IMR-90 (cell line): ENCODE results near the gene TCHH. TPM values are rescaled to one million over a fixed set of nuclear protein-coding genes. Genes with fewer than 3 reads are reported as not detected.

Experiments
- ATAC-seq: fragments of 200-7000 bp; cut with Tn5 transposase; 2 replicates; pipeline ENCODE4 v1.9.1; 2020; ENCODE audit warnings: low read depth, mild to moderate bottlenecking, moderate library complexity
- BruUV-seq: library from RNA; stranded (reverse); fragments of 400-500 nt; replicated peaks from 2 replicates; lab custom pipeline; 2021; lab: Mats Ljungman, UMichigan
- CTCF ChIA-PET: fragments of 300-600 bp; formaldehyde crosslinking; extraction: SDS; loops from one replicate; lab custom pipeline; 2021; ENCODE audit warnings: antibody characterized with exemption; lab: Yijun Ruan, JAX
- POLR2A ChIA-PET: fragments of 300-600 bp; sonication (Branson Sonifier 250); formaldehyde crosslinking; loops from one replicate; lab custom pipeline; 2022; ENCODE audit warnings: antibody characterized with exemption; ENCODE audit not compliant: unreplicated experiment; lab: Charles Lee
- DNase-seq: peaks from one replicate; pipeline ENCODE4 v3.0.0; 2013
- H2AFZ ChIP-seq: replicated peaks from 2 replicates; pipeline ENCODE3; 2013; ENCODE audit warnings: low read length, mild to moderate bottlenecking; ENCODE audit not compliant: poor library complexity
- H2AK5ac ChIP-seq: 2 replicates; pipeline ENCODE4 v1.6.1; 2013; ENCODE audit warnings: low read depth, low read length, inconsistent platforms
- H2AK9ac ChIP-seq: replicated peaks from 2 replicates; pipeline ENCODE3; 2013; ENCODE audit warnings: mild to moderate bottlenecking, low read depth, low read length, moderate library complexity; ENCODE audit not compliant: poor library complexity
- H2BK120ac ChIP-seq: 2 replicates; pipeline ENCODE4 v1.6.1; 2013; ENCODE audit warnings: low read depth, low read length, inconsistent platforms
- H2BK15ac ChIP-seq: 3 replicates; pipeline ENCODE4 v1.6.1; 2013; ENCODE audit warnings: low read depth, low read length, inconsistent platforms
- H2BK20ac ChIP-seq: 2 replicates; pipeline ENCODE4 v1.6.1; 2013; ENCODE audit warnings: low read depth, mild to moderate bottlenecking, inconsistent platforms, low read length, moderate library complexity
- H2BK5ac ChIP-seq: 2 replicates; pipeline ENCODE4 v1.6.1; 2013; ENCODE audit warnings: mild to moderate bottlenecking, low read depth, low read length, inconsistent platforms; ENCODE audit not compliant: poor library complexity, severe bottlenecking
- H3K14ac ChIP-seq: replicated peaks from 2 replicates; pipeline ENCODE4 v1.6.1; 2013; ENCODE audit warnings: low read depth, low read length, inconsistent platforms
- H3K18ac ChIP-seq: 2 replicates; pipeline ENCODE4 v1.6.1; 2013; ENCODE audit warnings: low read depth, low read length, control low read depth
- H3K23ac ChIP-seq: 2 replicates; pipeline ENCODE4 v1.6.1; 2013; ENCODE audit warnings: low read depth, low read length, inconsistent platforms
- H3K27ac ChIP-seq: 2 replicates; pipeline ENCODE4 v1.5.1; 2013; ENCODE audit warnings: mild to moderate bottlenecking, control low read depth, low read length; ENCODE audit not compliant: insufficient read depth
- H3K27me3 ChIP-seq: 2 replicates; pipeline ENCODE4 v1.6.1; 2013; ENCODE audit warnings: low read length; ENCODE audit not compliant: control insufficient read depth, insufficient read depth
- H3K36me3 ChIP-seq: 2 replicates; pipeline ENCODE4 v1.6.1; 2013; ENCODE audit warnings: low read length, mixed read lengths; ENCODE audit not compliant: control insufficient read depth, insufficient read depth
- H3K4ac ChIP-seq: 2 replicates; pipeline ENCODE4 v1.6.1; 2013; ENCODE audit warnings: low read depth, low read length, inconsistent platforms
- H3K4me1 ChIP-seq: 2 replicates; pipeline ENCODE4 v1.6.1; 2013; ENCODE audit warnings: low read length, mixed read lengths; ENCODE audit not compliant: control insufficient read depth, insufficient read depth
- H3K4me2 ChIP-seq: 2 replicates; pipeline ENCODE4 v1.6.1; 2013; ENCODE audit warnings: low read depth, mild to moderate bottlenecking, control low read depth, low read length, moderate library complexity
- H3K4me3 ChIP-seq: 2 replicates; pipeline ENCODE4 v1.5.1; 2013; ENCODE audit warnings: low read depth, mild to moderate bottlenecking, control low read depth, low read length, moderate library complexity; ENCODE audit not compliant: insufficient read depth
- H3K56ac ChIP-seq: 2 replicates; pipeline ENCODE4 v1.6.1; 2013; ENCODE audit warnings: low read length, inconsistent platforms; ENCODE audit not compliant: insufficient read depth; ENCODE audit errors: extremely low read depth
- H3K79me1 ChIP-seq, 2 experiments: 2 replicates each; pipeline ENCODE4 v1.6.1; 2013; ENCODE audit warnings: low read length in 2 of 2, inconsistent platforms in 1 of 2, low read depth in 1 of 2
- H3K9ac ChIP-seq: 2 replicates; pipeline ENCODE4 v1.6.1; 2013; ENCODE audit warnings: low read depth, low read length, control low read depth
- H3K9me1 ChIP-seq: 2 replicates; pipeline ENCODE4 v1.6.1; 2013; ENCODE audit warnings: low read length, inconsistent platforms; ENCODE audit not compliant: insufficient read depth
- H3K9me3 ChIP-seq: 2 replicates; pipeline ENCODE4 v1.6.1; 2013; ENCODE audit warnings: low read length; ENCODE audit not compliant: control insufficient read depth, insufficient read depth
- H4K20me1 ChIP-seq: 2 replicates; pipeline ENCODE4 v1.6.1; 2013; ENCODE audit warnings: low read length, inconsistent platforms; ENCODE audit not compliant: insufficient read depth
- H4K5ac ChIP-seq: 2 replicates; pipeline ENCODE4 v1.6.1; 2013; ENCODE audit warnings: mild to moderate bottlenecking, low read depth, low read length, control low read depth
- H4K8ac ChIP-seq, 2 experiments: 2 replicates each; pipeline ENCODE4 v1.6.1; 2013; ENCODE audit warnings: low read depth in 2 of 2, low read length in 2 of 2, control low read depth in 1 of 2, inconsistent platforms in 1 of 2
- H4K91ac ChIP-seq: 2 replicates; pipeline ENCODE4 v1.6.1; 2013; ENCODE audit warnings: low read depth, low read length, inconsistent platforms; ENCODE audit not compliant: insufficient read depth
- BHLHE40 ChIP-seq: fragments of 150-350 bp; IDR thresholded peaks from 2 replicates; pipeline ENCODE4 v1.6.1; 2016; ENCODE audit warnings: mild to moderate bottlenecking, low read depth, low read length
- CEBPB ChIP-seq: IDR thresholded peaks from 2 replicates; pipeline ENCODE4 v1.6.1; 2012; ENCODE audit warnings: low read depth, low read length, improper control_type of control experiment
- CHD1 ChIP-seq: IDR thresholded peaks from 2 replicates; pipeline ENCODE4 v1.6.1; 2012; ENCODE audit warnings: low read depth, low read length, improper control_type of control experiment
- CTCF ChIP-seq: conservative IDR thresholded peaks from 2 replicates; pipeline ENCODE4 v1.5.1; 2012; ENCODE audit warnings: mild to moderate bottlenecking, low read depth, low read length, improper control_type of control experiment
- FOS ChIP-seq: fragments of 150-350 bp; IDR thresholded peaks from 2 replicates; pipeline ENCODE4 v1.6.1; 2016; ENCODE audit warnings: low read depth, low read length
- MAFK ChIP-seq: IDR thresholded peaks from 2 replicates; pipeline ENCODE4 v1.6.1; 2012; ENCODE audit warnings: low read depth, low read length, improper control_type of control experiment
- MAZ ChIP-seq: IDR thresholded peaks from 2 replicates; pipeline ENCODE4 v1.6.1; 2012; ENCODE audit warnings: low read depth, mild to moderate bottlenecking, low read length, improper control_type of control experiment, moderate library complexity, borderline replicate concordance
- MXI1 ChIP-seq: IDR thresholded peaks from 2 replicates; pipeline ENCODE4 v1.6.1; 2012; ENCODE audit warnings: low read depth, mild to moderate bottlenecking, low read length, moderate library complexity, borderline replicate concordance
- NFE2L2 ChIP-seq: fragments of 150-350 bp; IDR thresholded peaks from 2 replicates; pipeline ENCODE4 v1.6.1; 2016; ENCODE audit warnings: low read depth, mild to moderate bottlenecking, low read length
- POLR2A ChIP-seq: IDR thresholded peaks from 2 replicates; pipeline ENCODE4 v1.6.1; 2012; ENCODE audit warnings: mild to moderate bottlenecking, low read depth, low read length
- RAD21 ChIP-seq: IDR thresholded peaks from 2 replicates; pipeline ENCODE4 v1.6.1; 2012; ENCODE audit warnings: low read length, improper control_type of control experiment
- RCOR1 ChIP-seq: IDR thresholded peaks from 2 replicates; pipeline ENCODE4 v1.6.1; 2012; ENCODE audit warnings: mild to moderate bottlenecking, low read length, improper control_type of control experiment; ENCODE audit not compliant: insufficient replicate concordance
- RFX5 ChIP-seq: IDR thresholded peaks from 2 replicates; pipeline ENCODE4 v1.8.0; 2012; ENCODE audit warnings: low read depth, mild to moderate bottlenecking, low read length, moderate library complexity
- SMC3 ChIP-seq: fragments of 150-350 bp; IDR thresholded peaks from 2 replicates; pipeline ENCODE4 v1.6.1; 2016; ENCODE audit warnings: low read depth, mild to moderate bottlenecking, antibody characterized with exemption, low read length, moderate library complexity
- USF2 ChIP-seq: fragments of 150-350 bp; IDR thresholded peaks from 2 replicates; pipeline ENCODE4 v1.6.1; 2017; ENCODE audit warnings: mild to moderate bottlenecking, antibody characterized with exemption, low read length, low read depth
- WGBS, 2 experiments: methylation state at CpG; one replicate each; pipeline versions ENCODE4 v1.1.5 to v1.1.7; 2013; ENCODE audit warnings: missing lambda C conversion rate in 2 of 2; ENCODE audit not compliant: insufficient read length in 1 of 2; ENCODE audit errors: extremely low coverage in 2 of 2; 5-methylcytosine and 5-hydroxymethylcytosine counted together
- dilution Hi-C: fragments of 300-500 bp; cut with HindIII; formaldehyde crosslinking; loops from one replicate; pipeline ENCODE4 v1.14.3; 2018; ENCODE audit warnings: low sequenced_read_pairs; ENCODE audit not compliant: unreplicated experiment
- in situ Hi-C: fragments of 300-500 bp; cut with MboI; formaldehyde crosslinking; loops from 3 replicates; pipeline ENCODE4 v1.14.3; 2019; ENCODE audit warnings: low sequenced_read_pairs, inconsistent platforms, mixed read lengths
- intact Hi-C: fragments of 100-400 bp; cut with micrococcal nuclease; formaldehyde crosslinking; loops from 2 replicates; pipeline ENCODE4 v1.10.0; 2022
- polyA plus RNA-seq, 3 experiments: library from polyadenylated mRNA; depleted of rRNA; stranded (reverse); fragments of >200 nt; gene quantifications; 2 replicates each; pipeline ENCODE4 v1.2.3, GENCODE V29; 2012; ENCODE audit warnings: low replicate concordance in 1 of 3
- total RNA-seq: library from RNA; depleted of rRNA; stranded (reverse); fragments of >200 nt; gene quantifications from 2 replicates; pipeline ENCODE4 v1.2.3, GENCODE V29; 2012
- TF ChIP-seq, protein P1 (sequence below): fragments of 150-350 bp; IDR thresholded peaks from 2 replicates; pipeline ENCODE4 v1.6.1; 2016; ENCODE audit warnings: low read depth, mild to moderate bottlenecking, low read length, moderate library complexity, borderline replicate concordance

TCHH gene
- total and polyA plus RNA-seq, 2 of the 4 experiments (the other 2 are of a cell fraction): not detected

GRCh38 chr1:152084853-152085252 lies 30.4 kb downstream of the TCHH start:
- dilution Hi-C loops (no loop called here), intact Hi-C loops (no loop called here), in situ Hi-C loops (no loop called here)
- H2AK5ac ChIP-seq: no peak overlapping the region
- H4K91ac ChIP-seq: no peak overlapping the region
- H3K36me3 ChIP-seq: no peaks in the 10 kb centered on the region
- H3K4me2 ChIP-seq: no peak overlapping the region
- 100% methylated on average over 1 of the region's 1 CpG; no CpG with 5 or more reads in 1 of the 2 experiments for WGBS, 2 experiments
- H3K27ac ChIP-seq: no peak overlapping the region
- no peak overlapping the region for H3K14ac ChIP-seq
- no peak overlapping the region for H4K8ac ChIP-seq
- no peak overlapping the region for H2AFZ ChIP-seq
- H3K9ac ChIP-seq: no peak overlapping the region
- no peak overlapping the region for H3K23ac ChIP-seq
- no TSS peak for BruUV-seq
- H2BK5ac ChIP-seq: no peak overlapping the region
- no peak overlapping the region for H2BK20ac ChIP-seq
- H4K5ac ChIP-seq: no peak overlapping the region
- H3K79me1 ChIP-seq: no peaks in the 10 kb centered on the region
- H3K4me3 ChIP-seq: no peak overlapping the region
- no peak overlapping the region for H3K56ac ChIP-seq
- DNase-seq (no peak), ATAC-seq (no peak)
- H3K4ac ChIP-seq: no peak overlapping the region
- H2BK15ac ChIP-seq: no peak overlapping the region
- no peaks in the 10 kb centered on the region; the same call in none of the 2 replicates for H3K27me3 ChIP-seq
- H3K18ac ChIP-seq: no peak overlapping the region
- H3K9me3 ChIP-seq: no peaks in the 10 kb centered on the region
- POLR2A ChIA-PET: no interaction called here
- no peak for TF ChIP-seq CTCF
- TF ChIP-seq NFE2L2: no peak
- no peak for TF ChIP-seq CHD1
- no peak for TF ChIP-seq POLR2A
- TF ChIP-seq BHLHE40: no peak
- TF ChIP-seq SMC3: no peak
- no peak for TF ChIP-seq MAZ
- TF ChIP-seq CEBPB: no peak
- no peak for TF ChIP-seq MAFK
- TF ChIP-seq, protein P1, sequence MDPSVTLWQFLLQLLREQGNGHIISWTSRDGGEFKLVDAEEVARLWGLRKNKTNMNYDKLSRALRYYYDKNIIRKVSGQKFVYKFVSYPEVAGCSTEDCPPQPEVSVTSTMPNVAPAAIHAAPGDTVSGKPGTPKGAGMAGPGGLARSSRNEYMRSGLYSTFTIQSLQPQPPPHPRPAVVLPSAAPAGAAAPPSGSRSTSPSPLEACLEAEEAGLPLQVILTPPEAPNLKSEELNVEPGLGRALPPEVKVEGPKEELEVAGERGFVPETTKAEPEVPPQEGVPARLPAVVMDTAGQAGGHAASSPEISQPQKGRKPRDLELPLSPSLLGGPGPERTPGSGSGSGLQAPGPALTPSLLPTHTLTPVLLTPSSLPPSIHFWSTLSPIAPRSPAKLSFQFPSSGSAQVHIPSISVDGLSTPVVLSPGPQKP: no peak
- TF ChIP-seq FOS: no peak
- TF ChIP-seq RCOR1: no peak
- no peak for TF ChIP-seq RFX5
- TF ChIP-seq RAD21: no peak
- no peak for TF ChIP-seq MXI1
- TF ChIP-seq USF2: no peak
- H2AK9ac ChIP-seq: no peak overlapping the region
- H2BK120ac ChIP-seq: no peak overlapping the region
- H4K20me1 ChIP-seq: no peaks in the 10 kb centered on the region
- H3K9me1 ChIP-seq: no peaks in the 10 kb centered on the region
- H3K4me1 ChIP-seq: no peaks in the 10 kb centered on the region
- CTCF ChIA-PET: interaction anchor here (0.6 kb wide), 1 partner anchor 941 kb away, joined by 3 read pairs; no protein-coding TSS in a partner anchor
